Tibial artery (tissue), 4 donors: ENCODE results near the gene GREM1.

Experiments
- DNase-seq, 2 donors: peaks; one replicate each; pipeline ENCODE4 v3.0.0-alpha.2; 2019
- H3K27ac ChIP-seq, 2 donors: fragments of 200-600 bp; sonication (generic) in 1 of 2; 1 replicate in 1 of 2; 2 replicates in 1 of 2; pipeline ENCODE4 v1.5.1; 2018 to 2019; ENCODE audit warnings: mild to moderate bottlenecking in 1 of 2
- H3K27me3 ChIP-seq, 2 donors: fragments of 200-600 bp; sonication (generic) in 1 of 2; one replicate each; pipeline versions ENCODE4 v1.5.1 to v1.6.0; 2016 to 2019
- H3K36me3 ChIP-seq, 3 donors: fragments of 200-600 bp; sonication (generic) in 2 of 3; one replicate each; pipeline ENCODE4 v1.5.1; 2016 to 2019; ENCODE audit warnings: mild to moderate bottlenecking in 2 of 3
- H3K4me1 ChIP-seq, 4 donors: fragments of 200-600 bp; sonication (generic) in 2 of 4; 1 replicate in 3 of 4; 2 replicates in 1 of 4; pipeline ENCODE4 v1.5.1; 2016 to 2019
- H3K4me3 ChIP-seq, 2 donors: fragments of 200-600 bp; sonication (generic) in 1 of 2; 1 replicate in 1 of 2; 2 replicates in 1 of 2; pipeline ENCODE4 v1.5.1; 2018 to 2019; ENCODE audit warnings: mild to moderate bottlenecking in 2 of 2
- H3K9me3 ChIP-seq, 3 donors: fragments of 200-600 bp; sonication (generic) in 1 of 3; one replicate each; pipeline ENCODE4 v1.5.1; 2016 to 2019
- intact Hi-C: fragments of 100-400 bp; cut with DNase I; formaldehyde crosslinking; loops from one replicate; pipeline ENCODE4 v1.15.0; 2023; ENCODE audit warnings: low total_unique reads
- TF ChIP-seq, protein P1 (sequence below), 2 experiments: fragments of 200-600 bp in 1 of 2; fragments of 450-650 bp in 1 of 2; IDR thresholded peaks; one replicate each; pipeline ENCODE4 v1.5.1; 2017 to 2019; ENCODE audit warnings: antibody characterized with exemption in 2 of 2, mild to moderate bottlenecking in 1 of 2, moderate library complexity in 1 of 2

Gene GREM1

DNA sequence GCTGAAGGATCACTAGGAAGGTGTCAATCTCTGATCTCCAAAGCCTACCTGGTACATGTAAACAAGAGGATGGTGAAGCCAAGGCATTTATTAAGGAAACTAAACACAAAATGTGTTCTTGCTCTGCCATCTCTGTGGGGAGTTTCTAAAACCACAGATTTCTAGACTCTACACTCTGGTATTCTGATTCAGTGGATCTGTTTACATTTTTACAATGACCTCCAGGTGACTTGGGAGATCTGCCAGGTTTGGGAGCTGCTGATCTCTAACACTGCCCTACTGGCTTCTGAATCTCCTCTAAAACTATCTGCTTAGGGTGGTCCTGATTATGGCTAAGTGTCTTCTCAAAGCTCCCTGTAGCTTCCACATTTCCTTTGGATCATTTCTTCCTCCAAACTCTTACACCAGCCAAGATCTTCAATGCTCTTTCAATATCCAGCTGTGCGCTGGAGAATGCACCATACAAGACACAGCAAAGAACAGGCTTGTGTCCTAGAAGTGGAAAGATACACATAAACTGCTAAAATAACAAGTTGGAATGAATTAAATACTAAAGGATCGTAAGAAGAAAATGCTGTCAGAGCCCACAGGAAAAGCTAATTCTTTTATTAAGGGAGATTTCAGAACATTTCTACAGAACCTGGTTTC, 72.7 kb downstream of the GREM1 start:
- no peaks in the 10 kb centered on the region for H3K9me3 ChIP-seq
- no peaks in the 10 kb centered on the region for H3K36me3 ChIP-seq
- H3K4me3 ChIP-seq, result no peak overlapping the region
- H3K27ac ChIP-seq, result no peak overlapping the region
- TF ChIP-seq, protein P1, sequence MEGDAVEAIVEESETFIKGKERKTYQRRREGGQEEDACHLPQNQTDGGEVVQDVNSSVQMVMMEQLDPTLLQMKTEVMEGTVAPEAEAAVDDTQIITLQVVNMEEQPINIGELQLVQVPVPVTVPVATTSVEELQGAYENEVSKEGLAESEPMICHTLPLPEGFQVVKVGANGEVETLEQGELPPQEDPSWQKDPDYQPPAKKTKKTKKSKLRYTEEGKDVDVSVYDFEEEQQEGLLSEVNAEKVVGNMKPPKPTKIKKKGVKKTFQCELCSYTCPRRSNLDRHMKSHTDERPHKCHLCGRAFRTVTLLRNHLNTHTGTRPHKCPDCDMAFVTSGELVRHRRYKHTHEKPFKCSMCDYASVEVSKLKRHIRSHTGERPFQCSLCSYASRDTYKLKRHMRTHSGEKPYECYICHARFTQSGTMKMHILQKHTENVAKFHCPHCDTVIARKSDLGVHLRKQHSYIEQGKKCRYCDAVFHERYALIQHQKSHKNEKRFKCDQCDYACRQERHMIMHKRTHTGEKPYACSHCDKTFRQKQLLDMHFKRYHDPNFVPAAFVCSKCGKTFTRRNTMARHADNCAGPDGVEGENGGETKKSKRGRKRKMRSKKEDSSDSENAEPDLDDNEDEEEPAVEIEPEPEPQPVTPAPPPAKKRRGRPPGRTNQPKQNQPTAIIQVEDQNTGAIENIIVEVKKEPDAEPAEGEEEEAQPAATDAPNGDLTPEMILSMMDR (IDR thresholded peaks at IDR 0.05), result no peak
- H3K27me3 ChIP-seq, result no peaks in the 10 kb centered on the region
- H3K4me1 ChIP-seq, result no peaks in the 10 kb centered on the region
- intact Hi-C loops, result no loop called here
- no peak for DNase-seq

DNA sequence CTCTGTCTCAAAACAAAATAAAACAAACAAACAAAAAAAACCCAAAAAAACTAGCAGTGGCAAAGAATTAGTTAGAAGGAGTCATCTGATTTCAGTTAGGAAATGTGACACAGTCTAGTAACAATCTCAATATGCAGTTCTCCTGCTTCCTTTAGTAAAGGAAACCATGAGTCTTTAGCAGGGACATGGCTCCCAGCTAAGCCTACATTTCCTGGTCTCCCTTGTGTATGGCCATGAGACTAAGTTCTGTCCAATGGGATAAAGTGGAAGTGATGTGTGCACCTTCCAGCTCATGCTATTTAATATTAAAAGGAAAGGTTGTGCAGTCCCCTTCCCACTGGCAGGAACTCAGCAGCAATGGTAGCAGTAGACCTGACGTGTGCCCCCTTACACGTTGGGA, 74.6 kb downstream of the GREM1 start:
- intact Hi-C loops, result no loop called here
- H3K4me1 ChIP-seq, result no peaks in the 10 kb centered on the region
- H3K9me3 ChIP-seq, result no peaks in the 10 kb centered on the region
- H3K27me3 ChIP-seq, result no peaks in the 10 kb centered on the region
- no peaks in the 10 kb centered on the region for H3K36me3 ChIP-seq
- no peak overlapping the region for H3K27ac ChIP-seq
- H3K4me3 ChIP-seq, result no peak overlapping the region
- TF ChIP-seq, protein P1 (IDR thresholded peaks at IDR 0.05), result no peak
- DNase-seq, result no peak
